Measurements from ENCODE around the gene TCF7. TPM values are rescaled to one million over a fixed set of nuclear protein-coding genes. Genes with fewer than 3 reads are reported as not detected.

TCF7 gene
- total and polyA plus RNA-seq, 2 of the 13 experiments (the other 11 are each of a cell fraction or from before 2014, with no cell fraction given) = 6.3 to 6.8 TPM

- no peak for TF ChIP-seq NFAT5 (CRISPR knock-in tag; IDR thresholded peaks at IDR 0.05)
- TF ChIP-seq MXD3 (CRISPR knock-in tag; IDR thresholded peaks at IDR 0.05) = no peak
- 0 out of 2 replicates have a peak, but pooled peaks have one; percentile 7 for TF ChIP-seq SAFB2 (CRISPR knock-in tag; IDR thresholded peaks at IDR 0.05; ENCODE audit: borderline replicate concordance, low read depth)
- no peak for TF ChIP-seq ZFP36 (IDR thresholded peaks at IDR 0.05; ENCODE audit: borderline replicate concordance, low read depth, low read length, partially characterized antibody)
- peak; percentile 44; the same call in 1 of the 2 replicates for TF ChIP-seq FOSL2 (CRISPR knock-in tag; IDR thresholded peaks at IDR 0.05)
- TF ChIP-seq ZNF543 (CRISPR knock-in tag; IDR thresholded peaks at IDR 0.05) = no peak; the same call in 1 of the 2 replicates
- TF ChIP-seq ZMYM4 (CRISPR knock-in tag; IDR thresholded peaks at IDR 0.05) = no peak
- TF ChIP-seq PHF21A (CRISPR knock-in tag; IDR thresholded peaks at IDR 0.05) = no peak
- 0 out of 2 replicates have a peak, but pooled peaks have one; percentile 35 for TF ChIP-seq ZNF205 (CRISPR knock-in tag; IDR thresholded peaks at IDR 0.05)
- TF ChIP-seq ZNF337 (CRISPR knock-in tag; IDR thresholded peaks at IDR 0.05; ENCODE audit: borderline replicate concordance, low read depth) = no peak
- 0 out of 2 replicates have a peak, but pooled peaks have one; percentile 16 for TF ChIP-seq PATZ1 (CRISPR knock-in tag; IDR thresholded peaks at IDR 0.05)
- TF ChIP-seq ZNF510 (CRISPR knock-in tag; IDR thresholded peaks at IDR 0.05; ENCODE audit: low read depth) = no peak
- no peak for TF ChIP-seq IRF2 (CRISPR knock-in tag; IDR thresholded peaks at IDR 0.05)
- peak; percentile 30; the same call in 1 of the 2 replicates for TF ChIP-seq ETV5 (CRISPR knock-in tag; IDR thresholded peaks at IDR 0.05; ENCODE audit: borderline replicate concordance)
- TF ChIP-seq MIXL1 (CRISPR knock-in tag; IDR thresholded peaks at IDR 0.05) = no peak
- no peak for TF ChIP-seq BRD4 (CRISPR knock-in tag; IDR thresholded peaks at IDR 0.05)
- TF ChIP-seq FOXJ3 (CRISPR knock-in tag; IDR thresholded peaks at IDR 0.05; ENCODE audit: borderline replicate concordance) = no peak
- no peak for TF ChIP-seq MED1 (CRISPR knock-in tag; IDR thresholded peaks at IDR 0.05)
- no peak for TF ChIP-seq ZMYM3 (CRISPR knock-in tag; IDR thresholded peaks at IDR 0.05)
- TF ChIP-seq SETDB1 (CRISPR knock-in tag; IDR thresholded peaks at IDR 0.05; ENCODE audit: borderline replicate concordance) = 0 out of 2 replicates have a peak, but pooled peaks have one; percentile 19
- no peak for TF ChIP-seq ZNF275 (CRISPR knock-in tag; IDR thresholded peaks at IDR 0.05; ENCODE audit: borderline replicate concordance)
- TF ChIP-seq NR2C2 (CRISPR knock-in tag; IDR thresholded peaks at IDR 0.05; ENCODE audit: borderline replicate concordance) = no peak
Measured at GRCh38 chr5:134099288-134099872, 15.1 kb upstream of the TCF7 start (continued).

Measured in HepG2 (cell line).